ENCODE results near the gene BHLHE41. TPM values are rescaled to one million over a fixed set of nuclear protein-coding genes. Genes with fewer than 3 reads are reported as not detected.

Gene BHLHE41
- total and polyA plus RNA-seq, 9 of the 15 experiments (the other 6 are each of a cell fraction or from before 2014, with no cell fraction given), result not detected

- TF ChIP-seq, protein P1, sequence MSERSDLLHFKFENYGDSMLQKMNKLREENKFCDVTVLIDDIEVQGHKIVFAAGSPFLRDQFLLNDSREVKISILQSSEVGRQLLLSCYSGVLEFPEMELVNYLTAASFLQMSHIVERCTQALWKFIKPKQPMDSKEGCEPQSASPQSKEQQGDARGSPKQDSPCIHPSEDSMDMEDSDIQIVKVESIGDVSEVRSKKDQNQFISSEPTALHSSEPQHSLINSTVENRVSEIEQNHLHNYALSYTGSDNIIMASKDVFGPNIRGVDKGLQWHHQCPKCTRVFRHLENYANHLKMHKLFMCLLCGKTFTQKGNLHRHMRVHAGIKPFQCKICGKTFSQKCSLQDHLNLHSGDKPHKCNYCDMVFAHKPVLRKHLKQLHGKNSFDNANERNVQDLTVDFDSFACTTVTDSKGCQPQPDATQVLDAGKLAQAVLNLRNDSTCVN (CRISPR knock-in tag; IDR thresholded peaks at IDR 0.05), result no peak
- TF ChIP-seq MYNN (IDR thresholded peaks at IDR 0.05) (no peak), MYNN (CRISPR knock-in tag; IDR thresholded peaks at IDR 0.05) (no peak), ZNF280A (IDR thresholded peaks at IDR 0.05; ENCODE audit: low read depth, partially characterized antibody) (no peak), HDAC6 (IDR thresholded peaks at IDR 0.05; ENCODE audit: low read depth, low read length) (no peak), HMG20B (CRISPR knock-in tag; IDR thresholded peaks at IDR 0.05) (no peak), BACH1 (tag; IDR thresholded peaks at IDR 0.05) (peak; percentile 66; the same call in 1 of the 2 replicates), ZNF445 (CRISPR knock-in tag; IDR thresholded peaks at IDR 0.05; ENCODE audit: low read depth) (no peak), TCF3 (CRISPR knock-in tag; IDR thresholded peaks at IDR 0.05) (no peak), BCLAF1 (IDR thresholded peaks at IDR 0.05; ENCODE audit: borderline replicate concordance in 1 of 2, control insufficient read depth in 1 of 2, low read depth in 2 of 2, low read length in 1 of 2) (no peak), FOS (IDR thresholded peaks at IDR 0.05; ENCODE audit: extremely low read depth, insufficient read length) (no peak), ZNF699 (CRISPR knock-in tag; IDR thresholded peaks at IDR 0.05; ENCODE audit: insufficient replicate concordance) (no peak), ZC3H8 (IDR thresholded peaks at IDR 0.05) (no peak), ZNF551 (CRISPR knock-in tag; IDR thresholded peaks at IDR 0.05) (no peak), SMC3 (conservative IDR thresholded peaks at IDR 0.05; ENCODE audit: insufficient read depth, low read depth, low read length) (no peak), PHF20 (IDR thresholded peaks at IDR 0.05; ENCODE audit: partially characterized antibody) (no peak), RBM15 (IDR thresholded peaks at IDR 0.05; ENCODE audit: insufficient read depth, low read length) (no peak), YY1 (IDR thresholded peaks at IDR 0.05; ENCODE audit: borderline replicate concordance in 1 of 3, control insufficient read depth in 1 of 3, extremely low read depth in 1 of 3, insufficient read depth in 3 of 3, insufficient read length in 1 of 3, insufficient replicate concordance in 2 of 3, low read depth in 1 of 3, low read length in 2 of 3) (no peak)
- TF ChIP-seq, protein P2, sequence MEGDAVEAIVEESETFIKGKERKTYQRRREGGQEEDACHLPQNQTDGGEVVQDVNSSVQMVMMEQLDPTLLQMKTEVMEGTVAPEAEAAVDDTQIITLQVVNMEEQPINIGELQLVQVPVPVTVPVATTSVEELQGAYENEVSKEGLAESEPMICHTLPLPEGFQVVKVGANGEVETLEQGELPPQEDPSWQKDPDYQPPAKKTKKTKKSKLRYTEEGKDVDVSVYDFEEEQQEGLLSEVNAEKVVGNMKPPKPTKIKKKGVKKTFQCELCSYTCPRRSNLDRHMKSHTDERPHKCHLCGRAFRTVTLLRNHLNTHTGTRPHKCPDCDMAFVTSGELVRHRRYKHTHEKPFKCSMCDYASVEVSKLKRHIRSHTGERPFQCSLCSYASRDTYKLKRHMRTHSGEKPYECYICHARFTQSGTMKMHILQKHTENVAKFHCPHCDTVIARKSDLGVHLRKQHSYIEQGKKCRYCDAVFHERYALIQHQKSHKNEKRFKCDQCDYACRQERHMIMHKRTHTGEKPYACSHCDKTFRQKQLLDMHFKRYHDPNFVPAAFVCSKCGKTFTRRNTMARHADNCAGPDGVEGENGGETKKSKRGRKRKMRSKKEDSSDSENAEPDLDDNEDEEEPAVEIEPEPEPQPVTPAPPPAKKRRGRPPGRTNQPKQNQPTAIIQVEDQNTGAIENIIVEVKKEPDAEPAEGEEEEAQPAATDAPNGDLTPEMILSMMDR (IDR thresholded peaks at IDR 0.05 in 2 of 3, conservative IDR thresholded peaks at IDR 0.05 in 1 of 3; ENCODE audit: insufficient read depth in 2 of 3, low read depth in 1 of 3, low read length in 3 of 3), result no peak
Measured at GRCh38 chr12:26116829-26117715, 7.8 kb downstream of the BHLHE41 start (continued).

Measured in K562 (cell line).